Measurements from ENCODE around the gene MAP6. TPM values are rescaled to one million over a fixed set of nuclear protein-coding genes. Genes with fewer than 3 reads are reported as not detected.

MAP6 gene
- total and polyA plus RNA-seq, 8 donors, result 0.88 to 17.4 (median 2.5) TPM

DNA sequence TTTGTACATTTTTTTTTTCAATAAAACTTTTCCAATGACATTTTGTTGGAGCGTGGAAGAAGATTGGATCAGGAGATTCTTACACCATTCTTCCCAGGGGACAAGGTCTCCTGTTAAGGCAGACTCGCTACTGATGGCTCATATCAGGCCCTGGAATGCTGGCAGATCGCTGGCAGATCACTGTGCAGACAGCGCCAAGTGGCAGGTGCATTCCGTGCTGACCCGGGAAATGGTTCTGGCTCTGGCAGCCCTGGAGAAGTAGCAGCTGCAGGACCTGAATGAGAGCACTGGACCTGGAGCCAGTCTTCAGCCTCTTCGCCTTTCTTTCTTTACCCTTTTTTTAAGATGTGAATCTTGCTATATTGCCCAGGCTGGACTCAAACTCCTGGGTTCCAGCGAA is 96.1 kb downstream of the MAP6 start:
- TF ChIP-seq CTCF (IDR thresholded peaks at IDR 0.05), result no peak
- Histone ChIP-seq H3K4me3 (no peak overlapping the region), H3K9me3 (no peaks in the 10 kb centered on the region), H3K27ac (no peak overlapping the region), H3K4me1 (no peaks in the 10 kb centered on the region), H3K27me3 (no peaks in the 10 kb centered on the region), H3K36me3 (peaks cover 0 to 50% (median 22%) of the 10 kb centered on the region in 3 donors)
- ATAC-seq (no peak), FAIRE-seq (no peak), DNase-seq (no peak)
- WGBS, 2 donors, result 61 to 63% methylated on average over 8 of the region's 8 CpGs
- intact Hi-C loops (cut with DNase I), result no loop called here

- FAIRE-seq, result no peak
- H3K4me1 ChIP-seq, result no peaks in the 10 kb centered on the region
- intact Hi-C loops (cut with DNase I), result no loop called here
- H3K27ac ChIP-seq, result no peak overlapping the region
- peak in 1 of 6 donors; percentile 2 for DNase-seq
- 84 to 86% methylated on average over 14 of the region's 14 CpGs for WGBS, 2 donors
- H3K36me3 ChIP-seq, result peaks cover 0 to 61% (median 23%) of the 10 kb centered on the region in 3 donors
- no peak overlapping the region for H3K4me3 ChIP-seq
- H3K27me3 ChIP-seq, result no peaks in the 10 kb centered on the region
- ATAC-seq, result no peak
- no peak for TF ChIP-seq CTCF (IDR thresholded peaks at IDR 0.05)
- H3K9me3 ChIP-seq, result no peaks in the 10 kb centered on the region
Observed at GRCh38 chr11:75571625-75572024, 97.2 kb downstream of the MAP6 start.

GRCh38 chr11:75570559-75571139 is 98.2 kb downstream of the MAP6 start:
- intact Hi-C loops (cut with DNase I), result no loop called here
- no peaks in the 10 kb centered on the region for H3K27me3 ChIP-seq
- 73 to 81% methylated on average over 8 to 9 of the region's 9 CpGs for WGBS, 2 donors
- no peaks in the 10 kb centered on the region for H3K9me3 ChIP-seq
- no peak overlapping the region for H3K4me3 ChIP-seq
- no peak overlapping the region for H3K27ac ChIP-seq
- ATAC-seq (no peak), FAIRE-seq (no peak), DNase-seq (peak in 1 of 6 donors; percentile 2)
- H3K4me1 ChIP-seq, result no peaks in the 10 kb centered on the region
- no peak for TF ChIP-seq CTCF (IDR thresholded peaks at IDR 0.05)
- peaks cover 0 to 62% (median 24%) of the 10 kb centered on the region in 3 donors for H3K36me3 ChIP-seq

GRCh38 chr11:75568616-75569219 is 100.1 kb downstream of the MAP6 start:
- no peak for FAIRE-seq
- no peak overlapping the region for H3K27ac ChIP-seq
- no peak for ATAC-seq
- DNase-seq, result no peak
- 90 to 91% methylated on average over 14 of the region's 14 CpGs for WGBS, 2 donors
- H3K27me3 ChIP-seq, result no peaks in the 10 kb centered on the region
- TF ChIP-seq CTCF (IDR thresholded peaks at IDR 0.05), result no peak
- H3K4me1 ChIP-seq, result peaks cover 0 to 4% (median 1%) of the 10 kb centered on the region in 3 donors
- intact Hi-C loops (cut with DNase I), result no loop called here
- H3K9me3 ChIP-seq, result no peaks in the 10 kb centered on the region
- H3K36me3 ChIP-seq, result peaks cover 0 to 62% (median 24%) of the 10 kb centered on the region in 3 donors
- H3K4me3 ChIP-seq, result no peak overlapping the region

DNA sequence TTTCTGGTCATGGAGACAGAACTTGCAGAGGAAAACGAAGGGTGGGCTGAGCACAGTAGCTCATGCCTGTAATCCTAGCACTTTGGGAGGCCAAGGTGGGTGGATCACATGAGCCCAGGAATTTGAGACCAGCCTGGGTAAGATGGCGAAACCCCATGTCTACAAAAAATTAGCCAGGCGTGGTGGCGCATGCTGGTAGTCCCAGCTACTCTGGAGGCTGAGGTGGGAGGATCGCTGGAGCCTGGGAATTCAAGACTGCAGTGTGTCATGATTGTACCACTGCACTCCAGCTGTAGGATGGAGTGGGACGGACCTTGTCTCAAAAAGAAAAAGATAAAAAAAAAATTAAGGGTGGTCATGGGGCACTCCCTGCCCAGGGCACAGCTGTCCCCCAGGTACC is 100.9 kb downstream of the MAP6 start:
- H3K27ac ChIP-seq, result no peak overlapping the region
- no peaks in the 10 kb centered on the region for H3K9me3 ChIP-seq
- DNase-seq, result no peak
- intact Hi-C loops (cut with DNase I), result no loop called here
- no peak for ATAC-seq
- peaks cover 0 to 61% (median 24%) of the 10 kb centered on the region in 3 donors for H3K36me3 ChIP-seq
- WGBS, 2 donors, result 92 to 97% methylated on average over 6 of the region's 6 CpGs
- FAIRE-seq, result no peak
- peaks cover 5 to 9% (median 6%) of the 10 kb centered on the region in 3 donors for H3K4me1 ChIP-seq
- TF ChIP-seq CTCF (IDR thresholded peaks at IDR 0.05), result no peak
- no peak overlapping the region for H3K4me3 ChIP-seq
- no peaks in the 10 kb centered on the region for H3K27me3 ChIP-seq
